22Rv1 (cell line): ENCODE results near the gene GMDS.

Experiments
- CTCF ChIP-seq: fragments of 450-650 bp; IDR thresholded peaks from 2 replicates; pipeline ENCODE4 v1.5.1; 2017; ENCODE audit warnings: mild to moderate bottlenecking
- ZFX ChIP-seq: fragments of 450-650 bp; IDR thresholded peaks from 2 replicates; pipeline ENCODE4 v1.6.1; 2017; ENCODE audit warnings: antibody characterized with exemption, borderline replicate concordance

DNA sequence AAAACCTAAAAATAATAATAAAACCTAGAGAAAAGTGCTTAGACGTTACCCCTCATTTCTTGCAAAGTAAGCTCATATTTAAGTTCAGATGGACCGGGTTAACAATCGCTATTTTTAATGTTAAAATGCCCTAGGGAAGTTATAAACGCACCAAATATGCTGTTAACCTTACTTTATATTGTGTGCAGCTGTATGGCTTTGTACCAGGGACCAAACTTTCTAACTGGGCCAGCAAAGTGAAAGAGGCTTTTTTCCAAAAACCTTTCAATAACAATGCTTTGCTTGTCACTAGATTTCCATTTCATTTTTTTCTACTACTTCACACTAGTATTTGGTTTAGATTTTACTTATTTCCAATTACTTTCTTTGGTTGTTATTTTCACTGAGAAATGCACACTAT, 387.2 kb downstream of the GMDS start:
- TF ChIP-seq CTCF = no peak
- TF ChIP-seq ZFX = no peak
